ENCODE results near the gene METTL25B. TPM values are rescaled to one million over a fixed set of nuclear protein-coding genes. Genes with fewer than 3 reads are reported as not detected.

The METTL25B gene
- total and polyA plus RNA-seq, 10 donors, result 23.2 to 43.8 (median 33.9) TPM

DNA sequence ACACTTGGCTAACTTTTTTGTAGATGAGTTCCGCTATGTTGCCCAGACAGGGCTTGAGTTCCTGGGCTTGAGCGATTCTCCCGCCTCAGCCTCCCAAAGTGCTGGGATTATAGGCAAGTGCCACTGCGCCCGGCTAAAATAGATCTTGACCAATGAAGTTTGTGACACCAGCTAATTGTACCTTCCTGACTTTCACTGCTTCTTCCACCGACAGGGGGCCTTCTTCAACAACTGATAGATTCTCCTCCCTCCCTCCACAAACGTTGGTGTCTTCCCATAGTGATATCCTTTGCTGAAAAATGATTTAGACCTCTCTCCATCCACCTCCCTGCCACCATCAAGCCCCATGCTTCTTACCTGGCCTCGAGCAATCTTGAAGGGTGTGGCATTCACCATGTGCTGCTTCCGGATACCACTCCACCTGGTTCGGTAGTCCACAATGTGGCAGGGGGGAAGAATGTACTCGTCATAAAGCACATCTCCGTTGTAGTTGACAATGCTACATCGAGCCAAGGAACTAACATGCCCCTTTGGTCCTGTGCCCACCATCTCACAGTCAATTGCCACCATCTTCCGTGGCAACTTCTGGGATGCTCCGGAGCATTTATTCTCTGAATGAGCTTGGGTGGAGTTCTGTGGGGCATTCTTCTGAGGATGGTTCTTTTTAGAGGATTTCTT is 1.6 kb upstream of the METTL25B start:
- TF ChIP-seq CTCF (IDR thresholded peaks at IDR 0.05 in 8 of 11, conservative IDR thresholded peaks at IDR 0.05 in 3 of 11) (peak in 9 of 11 experiments; percentile 22 to 56 (median 41)), POLR2A (IDR thresholded peaks at IDR 0.05) (no peak)
- WGBS, 5 donors, result 47 to 65% (median 54%) methylated on average over 14 to 15 of the region's 15 CpGs
- Histone ChIP-seq H3K9me3 (no peaks in the 10 kb centered on the region), H3K4me3 (peak overlapping the region in 7 of 8 donors; percentile 3 to 90 (median 78)), H3K27ac (peak overlapping the region in 4 of 8 donors; percentile 44 to 99 (median 80)), H3K36me3 (peaks cover 0 to 52% (median 29%) of the 10 kb centered on the region in 6 donors), H3K4me1 (peaks cover 36 to 79% (median 54%) of the 10 kb centered on the region in 6 donors), H3K27me3 (replicated peaks in 1 of 7) (no peaks in the 10 kb centered on the region)
- no peak for DNase-seq
- intact Hi-C loops (cut with DNase I; ENCODE audit: low total_unique reads), result loop anchor here (2.0 to 10.0 kb wide), 2 partner anchors 38 to 158 kb away; no protein-coding TSS in a partner anchor

DNA sequence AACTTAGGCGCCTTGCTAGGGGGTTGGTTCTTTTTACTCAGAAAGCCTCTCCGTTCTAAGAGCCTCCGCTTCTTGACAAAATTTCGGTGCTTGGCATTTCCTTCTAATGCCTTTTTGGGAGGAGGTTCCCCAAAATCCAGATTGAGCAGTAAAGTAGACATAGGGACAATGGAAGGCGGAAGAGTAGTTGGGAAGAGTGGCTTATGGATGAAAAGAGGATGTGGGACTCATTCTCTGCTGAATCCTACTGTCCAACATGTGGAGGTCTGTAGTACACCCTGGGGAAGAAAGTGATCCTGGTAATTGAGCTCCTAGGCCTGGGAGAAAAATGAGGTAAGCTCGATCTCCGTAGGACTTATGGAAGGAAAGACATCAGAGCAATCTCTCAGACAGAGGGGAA is 777 bp upstream of the METTL25B start:
- TF ChIP-seq CTCF (IDR thresholded peaks at IDR 0.05 in 8 of 11, conservative IDR thresholded peaks at IDR 0.05 in 3 of 11), result no peak
- no peak for TF ChIP-seq POLR2AphosphoS5 (IDR thresholded peaks at IDR 0.05)
- TF ChIP-seq POLR2A (IDR thresholded peaks at IDR 0.05), result no peak
- H3K4me3 ChIP-seq, result peak overlapping the region; percentile 59 to 90 (median 78)
- H3K27ac ChIP-seq, result peak overlapping the region; percentile 96 to 99 (median 98)
- peaks cover 0 to 52% (median 26%) of the 10 kb centered on the region in 6 donors for H3K36me3 ChIP-seq
- no peaks in the 10 kb centered on the region for H3K27me3 ChIP-seq (replicated peaks in 1 of 7)
- peaks cover 36 to 76% (median 54%) of the 10 kb centered on the region in 6 donors for H3K4me1 ChIP-seq
- 35 to 42% (median 40%) methylated on average over 7 of the region's 7 CpGs for WGBS, 5 donors
- H3K9me3 ChIP-seq, result no peaks in the 10 kb centered on the region
- no peak for DNase-seq
- intact Hi-C loops (cut with DNase I; ENCODE audit: low total_unique reads), result loop anchor here (2.0 to 10.0 kb wide), 2 partner anchors 39 to 157 kb away; no protein-coding TSS in a partner anchor

- Histone ChIP-seq H3K4me3 (peak within 1 kb of the TSS; percentile 59 to 90 (median 78)), H3K27me3 (replicated peaks in 1 of 7) (no peaks in the 10 kb centered on the region), H3K9me3 (no peaks in the 10 kb centered on the region), H3K27ac (peak within 1 kb of the TSS; percentile 96 to 99 (median 98)), H3K36me3 (peaks cover 0 to 52% (median 24%) of the 10 kb centered on the region in 6 donors), H3K4me1 (peaks cover 36 to 65% (median 52%) of the 10 kb centered on the region in 6 donors)
- peak; percentile 88 to 90 (median 90) for TF ChIP-seq POLR2AphosphoS5 (IDR thresholded peaks at IDR 0.05)
- peak in 2 of 11 experiments; percentile 27 to 35 for TF ChIP-seq CTCF (IDR thresholded peaks at IDR 0.05 in 8 of 11, conservative IDR thresholded peaks at IDR 0.05 in 3 of 11)
- peak in 1 of 3 donors; percentile 19 for TF ChIP-seq POLR2A (IDR thresholded peaks at IDR 0.05)
- DNase-seq, result peak; percentile 99
- 2 to 3% (median 3%) methylated on average over 41 to 57 of the region's 57 CpGs for WGBS, 5 donors
- intact Hi-C loops (cut with DNase I; ENCODE audit: low total_unique reads), result loop anchor here (10.0 kb wide), 1 partner anchor 156 kb away; no protein-coding TSS in a partner anchor
Measured at GRCh38 chr1:156728599-156729462, 562 bp downstream of the METTL25B start, which contains the start of gene ISG20L2. TSS of gene ISG20L2 (minus strand) at chr1:156728766. CDS start at chr1:156727652, 1,114 bp downstream.
